SK-N-MC (cell line): ENCODE results near the gene RCC1.

ENCODE experiments used
- EZH2 ChIP-seq: fragments of 200-600 bp; sonication (generic); IDR thresholded peaks from one replicate; pipeline ENCODE4 v1.6.1; 2017; ENCODE audit warnings: antibody characterized with exemption
- POLR2AphosphoS5 ChIP-seq: IDR thresholded peaks from 2 replicates; pipeline ENCODE4 v1.6.1; 2012; ENCODE audit warnings: mild to moderate bottlenecking, low read depth, low read length, borderline replicate concordance

DNA sequence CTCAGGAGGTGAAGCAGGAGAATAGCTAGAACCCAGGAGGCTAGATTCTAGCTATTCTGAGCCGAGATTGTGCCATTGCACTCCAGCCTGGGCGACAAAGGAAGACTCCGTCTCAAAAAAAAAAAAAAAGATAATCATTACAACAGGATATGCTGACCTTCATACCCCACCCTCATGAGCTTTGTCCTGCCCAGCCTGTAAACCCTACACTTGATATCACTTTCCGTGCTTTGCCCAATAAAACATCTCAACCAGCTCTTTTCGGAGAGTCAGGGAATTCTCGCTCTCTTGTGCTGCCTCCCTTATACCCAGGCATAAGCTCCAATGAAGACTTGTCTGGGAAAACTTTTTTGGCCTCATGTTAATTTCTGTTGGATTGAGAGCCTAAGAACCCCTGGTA is 45.5 kb downstream of the RCC1 start:
- TF ChIP-seq POLR2AphosphoS5 (no peak), EZH2 (no peak)
